GM19351 (cell line): ENCODE data around the gene BHLHE40.

Experiments
- ATAC-seq: cut with Tn5 transposase; IDR thresholded peaks from one replicate; pipeline ENCODE4 v1.9.1; 2021; ENCODE audit warnings: mild to moderate bottlenecking, moderate library complexity; ENCODE audit not compliant: unreplicated experiment

The BHLHE40 gene

DNA sequence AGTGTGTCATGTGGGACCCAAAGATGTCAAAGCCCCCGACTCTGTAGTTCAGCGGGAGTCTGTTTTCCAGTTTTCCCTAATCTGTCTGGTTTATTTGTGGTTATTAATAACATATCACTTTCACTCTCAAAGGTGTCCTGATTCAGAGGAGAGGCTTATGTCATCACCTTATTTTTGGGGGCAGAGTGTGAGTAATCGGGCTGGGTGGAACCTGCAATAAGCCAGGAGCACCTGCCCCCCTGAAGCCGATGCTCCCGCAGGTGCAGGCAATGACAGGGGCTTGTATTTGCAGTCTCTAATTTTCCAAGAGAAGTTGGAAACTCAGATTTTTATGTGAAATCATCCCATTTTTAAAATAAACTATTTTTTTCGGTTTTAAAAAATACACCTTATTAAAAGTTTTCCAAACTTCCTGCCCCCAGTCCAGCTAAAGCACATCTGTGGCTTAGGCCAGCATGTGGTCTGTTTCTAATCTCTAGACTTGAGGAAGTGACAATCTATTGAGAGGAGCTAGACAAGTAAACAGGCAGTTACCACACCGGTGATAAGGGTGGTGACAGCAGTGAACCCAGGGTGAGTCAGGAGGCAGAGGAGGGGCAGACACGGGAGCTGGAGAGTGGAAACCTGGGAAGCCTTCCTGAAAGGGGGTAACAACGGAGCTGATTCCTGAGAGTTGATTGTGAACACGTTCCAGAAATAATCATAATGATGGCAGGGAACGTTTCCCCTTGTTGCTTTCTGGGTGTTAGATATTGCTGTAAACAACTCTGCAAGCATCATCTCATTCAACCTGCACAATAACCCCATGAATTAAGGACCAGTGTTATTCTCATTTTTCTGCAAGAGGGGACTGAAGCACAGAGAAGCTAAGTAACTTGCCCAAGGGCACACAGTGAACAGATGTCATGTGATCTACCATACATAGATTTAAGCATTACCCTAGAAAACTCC is 37.2 kb downstream of the BHLHE40 start:
- peak; percentile 58 for ATAC-seq

DNA sequence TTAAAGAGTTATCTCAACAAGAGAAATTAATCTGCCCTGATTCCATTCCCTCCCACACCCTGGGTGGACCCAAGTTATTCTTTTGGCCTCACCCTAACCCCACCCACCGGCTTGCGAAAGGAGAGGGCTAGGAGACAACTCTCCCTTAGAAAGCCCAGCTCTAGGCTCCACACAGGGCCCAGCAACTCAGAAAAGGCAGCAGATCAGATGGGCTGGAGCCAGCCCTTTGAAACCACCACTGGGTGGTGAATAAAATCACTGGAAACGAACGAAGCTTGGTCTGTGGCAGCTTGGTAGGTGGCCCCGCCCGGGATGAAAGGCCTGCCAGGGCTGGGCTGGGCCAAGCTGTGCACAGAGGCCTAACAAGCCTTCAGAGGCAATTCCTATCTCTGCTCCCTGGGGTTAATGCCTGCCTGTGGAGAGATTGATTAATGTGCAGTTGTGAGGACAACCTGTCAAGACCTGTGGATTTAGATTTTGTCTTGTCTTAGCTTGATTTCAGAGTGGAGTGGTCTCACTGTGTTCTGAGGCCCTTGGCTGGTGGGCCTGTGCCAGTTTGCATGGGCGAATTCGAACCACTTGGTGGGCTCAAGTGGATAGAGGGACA is 38.8 kb downstream of the BHLHE40 start:
- no peak for ATAC-seq

DNA sequence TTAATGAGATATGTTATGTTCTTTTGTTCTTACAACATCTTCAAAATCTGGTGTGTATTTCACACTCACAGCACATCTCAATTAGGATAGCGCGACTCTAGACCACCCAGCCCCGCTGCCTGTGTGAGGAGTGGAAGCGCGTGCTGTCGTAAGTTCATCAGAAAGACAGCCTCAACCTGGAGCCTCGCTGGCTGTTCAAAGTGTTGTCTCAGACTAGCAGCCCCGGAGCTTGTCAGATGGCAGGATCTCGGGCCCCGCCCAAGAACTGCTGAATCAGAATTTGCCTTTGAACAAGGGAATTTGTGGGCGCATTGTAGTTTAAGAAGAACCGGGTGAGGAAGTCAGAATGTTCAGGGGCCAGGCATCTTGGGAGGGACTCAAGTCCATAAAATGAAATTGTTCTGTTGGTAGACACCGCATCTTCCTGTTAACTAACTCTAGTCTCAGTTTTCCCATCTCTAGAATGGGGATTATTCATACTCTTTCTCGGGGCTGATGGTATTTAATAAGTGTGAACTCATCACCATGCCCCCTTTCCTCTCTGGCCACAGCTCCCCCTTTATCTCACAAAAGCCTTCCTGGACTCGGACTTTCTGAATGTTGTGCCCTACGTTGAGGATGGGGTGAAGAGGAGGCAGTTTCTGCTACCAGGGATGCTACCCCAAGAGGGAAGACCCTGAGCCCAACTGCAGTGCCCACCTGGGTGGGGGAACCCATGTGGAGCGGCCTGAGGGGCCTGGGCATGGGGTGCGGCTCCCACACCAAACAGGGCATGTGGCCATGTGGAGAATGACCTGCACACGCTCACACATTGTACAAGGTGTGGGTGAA is 40.4 kb downstream of the BHLHE40 start:
- no peak for ATAC-seq

DNA sequence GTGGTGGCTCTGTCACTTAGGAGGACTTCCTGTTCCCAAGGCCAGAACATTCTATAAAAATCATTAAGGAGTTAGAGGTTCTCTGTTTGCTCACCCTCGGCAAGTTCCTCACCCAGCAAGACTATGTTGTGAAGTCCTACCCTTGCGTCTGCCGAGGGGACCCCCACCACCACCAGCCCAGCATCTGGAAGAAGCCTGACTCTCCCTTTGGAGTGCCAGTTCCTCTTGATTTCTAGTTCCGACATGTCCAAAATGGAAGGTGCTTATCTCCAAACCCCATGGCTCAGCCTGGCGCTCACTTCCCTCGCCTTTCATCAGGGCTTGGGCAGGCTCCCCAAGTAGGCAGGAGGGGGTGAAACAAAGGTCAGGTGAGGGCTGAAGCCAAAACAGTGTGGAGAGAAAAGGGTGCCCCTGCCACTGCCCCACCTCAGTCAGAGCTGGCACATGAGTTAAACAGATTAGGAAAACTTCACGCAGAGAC is 41.0 kb downstream of the BHLHE40 start:
- ATAC-seq, result no peak

DNA sequence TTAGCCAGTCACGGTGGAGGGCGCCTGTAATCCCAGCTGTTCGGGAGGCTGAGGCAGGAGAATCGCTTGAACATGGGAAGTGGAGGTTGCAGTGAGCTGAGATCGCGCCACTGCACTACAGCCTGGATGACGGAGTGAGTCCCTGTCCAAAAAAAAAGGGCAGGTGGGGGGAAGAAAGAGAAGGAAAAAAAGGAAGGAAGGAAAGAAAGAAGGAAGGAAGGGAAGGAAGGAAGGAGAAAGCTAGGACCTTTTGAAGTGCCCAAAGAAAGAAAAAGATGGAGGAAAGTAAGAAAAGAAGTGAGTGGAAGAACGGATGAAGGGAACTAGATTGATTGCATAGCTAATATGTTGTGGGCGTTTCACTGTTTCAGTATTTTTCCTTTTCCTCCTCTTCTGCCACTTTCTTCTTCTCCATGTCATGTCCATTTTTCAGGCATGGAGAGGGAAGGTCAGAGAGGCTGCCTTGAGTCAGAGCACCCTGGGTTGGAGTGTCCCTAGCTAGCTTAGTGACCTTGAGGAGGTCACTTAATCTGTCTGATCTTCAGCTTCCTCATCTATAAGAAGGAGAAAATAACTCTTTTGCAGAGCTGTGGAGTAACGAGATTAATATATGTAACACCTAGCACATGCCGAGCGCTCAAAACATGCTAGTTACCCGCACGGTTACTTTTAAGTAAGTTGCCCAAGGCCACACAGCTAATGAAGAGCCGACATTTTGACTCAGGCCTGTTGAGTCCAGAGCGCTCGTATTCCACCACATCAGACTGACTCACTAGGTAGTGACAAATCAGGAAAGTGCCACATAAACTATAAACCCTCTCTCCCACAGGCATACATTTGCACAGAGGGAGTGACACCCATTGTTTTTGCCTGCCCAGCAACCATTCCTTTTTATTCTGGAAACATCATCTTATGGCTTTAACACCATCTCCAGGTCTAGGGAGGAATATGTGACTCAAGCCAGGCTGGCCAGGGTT is 42.2 kb downstream of the BHLHE40 start:
- no peak for ATAC-seq

DNA sequence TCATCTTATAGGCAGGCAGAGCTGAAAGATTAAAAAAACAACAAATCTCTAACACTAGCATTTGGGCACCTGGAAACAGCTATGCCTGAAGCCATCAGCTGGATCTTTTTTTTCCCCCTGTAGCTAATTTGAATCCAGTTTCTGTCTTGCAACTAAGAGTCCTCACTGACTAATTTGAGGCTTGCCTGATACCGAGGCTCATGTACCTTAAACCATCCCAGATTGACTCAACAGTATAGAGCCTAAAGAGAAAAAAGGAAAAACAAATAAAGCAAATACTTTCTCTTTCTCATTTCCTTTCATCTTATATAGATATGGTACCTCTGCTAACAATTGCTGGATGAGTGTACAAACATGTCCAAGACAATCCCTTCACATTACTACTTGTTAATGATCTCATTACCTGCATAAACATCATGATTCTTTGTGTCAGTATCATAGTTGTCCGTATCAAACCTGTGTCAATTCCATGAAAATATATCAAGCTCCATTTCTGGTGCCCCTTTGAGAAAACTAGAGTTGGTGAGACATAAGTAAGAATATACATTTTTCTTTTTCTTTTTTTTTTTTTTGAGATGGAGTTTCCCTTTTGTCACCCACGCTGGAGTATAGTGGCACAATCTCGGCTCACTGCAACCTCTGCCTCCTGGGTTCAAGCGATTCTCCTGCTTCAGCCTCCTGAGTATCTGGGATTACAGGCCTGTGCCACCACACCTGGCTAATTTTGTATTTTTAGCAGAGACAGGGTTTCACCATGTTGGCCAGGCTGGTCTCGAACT is 43.1 kb downstream of the BHLHE40 start:
- peak; percentile 72 for ATAC-seq

DNA sequence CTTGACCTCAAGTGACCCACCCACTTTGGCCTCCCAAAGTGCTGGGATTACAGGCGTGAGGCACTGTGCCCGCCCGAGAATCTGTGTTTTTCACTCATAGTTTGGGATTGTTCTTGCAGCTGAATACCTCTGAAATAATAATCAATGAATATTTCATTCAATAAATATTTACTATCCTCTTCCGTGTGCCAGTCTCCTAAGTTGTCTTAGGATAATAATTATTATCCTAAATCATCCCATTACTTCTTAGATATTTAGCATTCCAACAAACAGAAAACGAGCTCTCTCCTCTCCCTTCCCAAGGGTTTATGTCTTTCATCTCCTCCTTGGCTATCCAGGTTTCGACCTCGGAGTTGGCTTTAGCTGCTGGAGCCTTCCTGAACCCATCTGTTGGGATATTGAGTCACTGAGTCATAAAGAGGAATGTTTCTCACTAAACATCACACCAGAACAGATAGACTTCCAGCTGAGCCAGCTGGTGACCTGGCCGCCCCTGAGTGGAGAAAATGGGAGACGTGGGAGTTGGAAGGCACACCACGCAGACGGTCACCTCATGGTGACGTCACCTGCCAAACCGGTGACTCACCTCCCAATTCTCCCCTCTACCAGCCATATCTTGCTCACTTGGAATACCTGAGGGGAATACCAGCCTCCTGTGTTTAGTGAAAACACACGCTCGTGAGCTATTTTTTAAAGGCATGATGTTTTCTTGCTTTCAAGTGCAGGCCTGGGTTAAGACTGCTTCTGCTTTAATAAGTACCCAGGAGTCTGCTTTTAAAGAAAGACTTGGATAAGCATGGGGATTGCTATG is 43.9 kb downstream of the BHLHE40 start:
- no peak for ATAC-seq

DNA sequence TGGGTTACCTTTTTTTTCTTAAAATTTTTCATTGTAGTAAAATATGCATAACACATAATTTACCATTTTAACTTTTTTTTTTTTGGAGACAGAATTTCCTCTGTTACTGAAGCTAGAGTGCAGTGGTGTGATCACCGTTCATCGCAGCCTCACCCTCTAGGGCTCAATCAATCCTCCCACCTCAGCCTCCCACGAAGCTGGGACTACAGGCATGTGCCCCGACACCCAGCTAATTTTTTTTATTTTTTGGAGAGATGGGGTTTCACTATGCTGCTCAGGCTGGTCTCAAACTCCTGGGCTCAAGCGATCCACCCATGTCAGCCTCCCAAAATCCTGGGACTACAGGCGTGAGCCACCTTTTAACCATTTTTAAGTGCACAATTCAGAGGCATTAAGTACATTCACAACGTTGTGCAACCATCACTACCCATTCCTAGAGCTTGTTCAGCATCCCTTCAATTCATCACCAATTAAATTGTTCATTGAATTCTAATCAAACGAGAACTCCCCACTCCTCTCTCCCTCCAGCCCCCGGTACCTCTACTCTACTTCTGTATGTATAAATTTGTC is 44.6 kb downstream of the BHLHE40 start:
- no peak for ATAC-seq

DNA sequence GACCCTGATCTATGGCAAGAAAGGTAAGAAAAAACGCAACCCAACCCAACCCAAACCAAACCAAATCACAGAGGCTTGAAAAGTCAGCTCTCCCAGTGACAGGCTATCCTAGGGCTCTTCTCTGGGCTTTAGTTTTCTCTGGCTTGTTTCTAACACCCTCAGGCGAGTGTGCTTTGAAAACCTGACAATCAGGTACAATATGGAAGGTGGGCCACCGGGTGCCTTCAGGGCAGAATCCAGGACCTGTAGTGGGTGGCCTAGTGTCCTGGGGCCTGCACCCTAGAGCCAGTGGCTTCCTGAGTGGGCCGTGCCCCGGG is 46.8 kb downstream of the BHLHE40 start:
- no peak for ATAC-seq

DNA sequence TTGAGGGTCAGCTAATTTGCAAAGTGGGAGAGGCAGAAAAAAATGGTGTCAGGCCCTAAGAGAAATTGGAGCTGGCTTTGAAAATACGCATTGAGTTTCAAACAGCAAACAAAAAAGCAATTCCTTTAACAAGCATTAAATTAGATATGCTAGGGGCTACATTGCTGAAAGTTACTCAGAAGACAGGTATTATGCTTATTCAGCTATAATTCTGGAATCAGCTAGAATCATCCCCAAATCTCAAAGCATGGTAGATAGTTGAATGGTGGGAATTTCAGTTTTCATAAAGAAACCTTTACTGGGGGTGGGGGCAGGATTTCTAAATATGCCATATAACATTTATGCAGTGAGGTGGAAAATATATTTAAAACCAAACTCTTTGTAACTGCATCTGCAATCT is 50.5 kb downstream of the BHLHE40 start:
- no peak for ATAC-seq

DNA sequence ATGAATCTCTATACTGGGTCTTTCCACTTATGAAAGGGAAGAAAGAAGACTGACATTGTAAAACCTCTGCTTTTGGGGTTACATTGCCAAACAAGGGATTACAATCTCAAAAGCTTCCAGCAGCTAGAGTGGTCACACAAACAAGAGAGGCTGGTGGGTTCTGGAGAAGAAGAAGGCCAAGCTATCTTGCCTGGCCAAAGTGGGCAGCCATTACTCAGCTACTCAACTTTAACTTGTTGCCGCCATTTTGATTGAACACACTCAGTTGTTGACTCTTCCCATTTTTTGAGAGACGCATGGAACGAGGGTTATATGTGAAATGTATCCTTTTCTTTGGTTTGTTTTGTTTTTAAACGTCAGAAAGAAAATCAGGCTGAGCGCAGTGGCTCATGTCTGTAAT is 50.9 kb downstream of the BHLHE40 start:
- no peak for ATAC-seq

DNA sequence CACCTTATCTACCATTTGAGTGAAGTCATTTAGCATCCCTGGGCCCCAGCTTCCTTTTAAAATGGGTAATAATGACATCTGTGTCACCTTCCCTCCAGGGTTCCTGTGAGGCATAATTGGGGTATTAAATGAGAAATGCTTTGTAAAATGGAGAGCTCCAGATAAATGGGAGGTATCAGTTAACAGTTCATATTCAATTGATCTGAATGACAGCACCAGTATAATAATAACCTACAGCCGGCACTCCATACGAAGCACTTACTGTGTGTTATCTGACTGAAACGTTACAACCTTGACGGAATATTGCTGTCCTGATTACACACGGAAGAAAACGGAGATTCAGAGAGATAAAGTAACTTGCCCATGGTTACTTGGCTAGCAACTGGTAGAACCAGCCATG is 53.6 kb downstream of the BHLHE40 start:
- no peak for ATAC-seq
